Measurements from ENCODE around the gene GPR84. TPM values are rescaled to one million over a fixed set of nuclear protein-coding genes. Genes with fewer than 3 reads are reported as not detected.

The GPR84 gene
- total and polyA plus RNA-seq, 10 of the 15 experiments (the other 5 are each of a cell fraction or from before 2014, with no cell fraction given) = 0.37 to 4.7 (median 2.6) TPM

DNA sequence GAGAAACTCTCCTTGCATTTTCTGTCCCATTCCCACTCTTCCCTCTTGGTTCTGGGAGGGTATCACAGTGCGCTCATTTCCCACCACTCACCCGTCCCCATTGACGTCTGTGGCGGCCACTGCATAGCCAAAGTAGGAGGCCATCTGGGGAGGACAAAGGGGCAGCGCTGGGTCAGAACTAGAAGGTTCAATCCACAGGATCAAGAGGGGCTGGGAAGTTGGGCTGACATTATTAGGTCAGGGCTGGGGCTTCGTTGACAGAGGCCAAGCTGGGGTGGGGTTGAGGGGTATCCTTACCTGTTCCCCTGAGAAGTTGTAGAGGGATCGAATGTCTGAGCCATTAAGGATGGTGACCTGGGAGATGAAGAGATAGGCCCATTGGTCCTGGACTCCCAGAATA lies 41.3 kb upstream of the GPR84 start:
- H3K4me3 ChIP-seq = no peak overlapping the region
- ChIA-PET SMC1A (ENCODE audit: uncharacterized antibody, unreplicated experiment) (interaction anchor here (1.0 to 12.3 kb wide), 2 partner anchors 9 to 32 kb away, joined by 3 to 469 read pairs; no protein-coding TSS in a partner anchor), POLR2A (interaction anchor here (0.6 kb wide), 1 partner anchor 100 kb away, joined by 3 read pairs; no protein-coding TSS in a partner anchor), RAD21 (ENCODE audit: unreplicated experiment) (no interaction called here), CTCF (interaction anchor here (0.5 to 12.3 kb wide), 4 partner anchors 9 to 1896 kb away, joined by 3 to 1071 read pairs (median 129); partner anchors contain the start of gene ITGA5)
- no peaks in the 10 kb centered on the region for H4K20me1 ChIP-seq (ENCODE audit: control insufficient read depth, insufficient read depth)
- BruUV-seq (replicated peaks) = no TSS peak
- DNase-seq (ENCODE audit: low read depth, low spot score) (no peak), FAIRE-seq (no peak), ATAC-seq (no peak)
- H3K27me3 ChIP-seq (replicated peaks in 1 of 2; ENCODE audit: control insufficient read depth in 2 of 2, insufficient read depth in 2 of 2, low read length in 1 of 2) = no peaks in the 10 kb centered on the region; a peak in 1 of 4 replicates
- no peak overlapping the region for H3K4me2 ChIP-seq (ENCODE audit: control insufficient read depth, insufficient read depth)
- no peaks in the 10 kb centered on the region for H3K36me3 ChIP-seq (ENCODE audit: control insufficient read depth in 2 of 2, insufficient read depth in 2 of 2, low read length in 1 of 2)
- WGBS (ENCODE audit: insufficient coverage, insufficient replicate concordance, low lambda C conversion rate, missing lambda C conversion rate) = 53% methylated on average over 7 of the region's 7 CpGs
- intact Hi-C loops (cut with micrococcal nuclease; ENCODE audit: unreplicated experiment) = no loop called here
- no peak overlapping the region for H3K9ac ChIP-seq (ENCODE audit: control insufficient read depth, insufficient read depth, low read length)
- H3K9me3 ChIP-seq (replicated peaks; ENCODE audit: control insufficient read depth, insufficient read depth, low read length) = no peaks in the 10 kb centered on the region
- no peaks in the 10 kb centered on the region for H3K79me2 ChIP-seq (ENCODE audit: control insufficient read depth, insufficient read depth, low read length)
- in situ Hi-C loops (cut with MboI) = no loop called here
- H3K4me1 ChIP-seq (ENCODE audit: control insufficient read depth, insufficient read depth, low read length) = no peaks in the 10 kb centered on the region
- no peak overlapping the region for H2AFZ ChIP-seq (ENCODE audit: control insufficient read depth, low read depth, low read length)
- H3K27ac ChIP-seq (ENCODE audit: control insufficient read depth, insufficient read depth) = no peak overlapping the region
- TF ChIP-seq ASH2L (IDR thresholded peaks at IDR 0.05; ENCODE audit: borderline replicate concordance, low read depth) = no peak
- no peak for TF ChIP-seq EP300 (IDR thresholded peaks at IDR 0.05; ENCODE audit: borderline replicate concordance in 1 of 2, control insufficient read depth in 1 of 2, low read depth in 2 of 2, low read length in 2 of 2)
- TF ChIP-seq BMI1 (IDR thresholded peaks at IDR 0.05; ENCODE audit: borderline replicate concordance) = no peak
- TF ChIP-seq, protein P1, sequence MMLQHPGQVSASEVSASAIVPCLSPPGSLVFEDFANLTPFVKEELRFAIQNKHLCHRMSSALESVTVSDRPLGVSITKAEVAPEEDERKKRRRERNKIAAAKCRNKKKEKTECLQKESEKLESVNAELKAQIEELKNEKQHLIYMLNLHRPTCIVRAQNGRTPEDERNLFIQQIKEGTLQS (IDR thresholded peaks at IDR 0.05; ENCODE audit: borderline replicate concordance, extremely low read depth, low read depth, low read length) = no peak
- TF ChIP-seq FOXM1 (IDR thresholded peaks at IDR 0.05; ENCODE audit: low read depth, low read length) = no peak
- no peak for TF ChIP-seq CHD4 (IDR thresholded peaks at IDR 0.05)
- TF ChIP-seq RAD51 (IDR thresholded peaks at IDR 0.05) = no peak
- TF ChIP-seq ATF2 (IDR thresholded peaks at IDR 0.05; ENCODE audit: low read length) = no peak
- no peak for TF ChIP-seq NR2C1 (IDR thresholded peaks at IDR 0.05)
- TF ChIP-seq FOS (IDR thresholded peaks at IDR 0.05; ENCODE audit: borderline replicate concordance, extremely low read depth, insufficient read length) = no peak
- TF ChIP-seq TCF3 (IDR thresholded peaks at IDR 0.05; ENCODE audit: borderline replicate concordance, insufficient read depth, low read depth, low read length) = no peak
- TF ChIP-seq, protein P2, sequence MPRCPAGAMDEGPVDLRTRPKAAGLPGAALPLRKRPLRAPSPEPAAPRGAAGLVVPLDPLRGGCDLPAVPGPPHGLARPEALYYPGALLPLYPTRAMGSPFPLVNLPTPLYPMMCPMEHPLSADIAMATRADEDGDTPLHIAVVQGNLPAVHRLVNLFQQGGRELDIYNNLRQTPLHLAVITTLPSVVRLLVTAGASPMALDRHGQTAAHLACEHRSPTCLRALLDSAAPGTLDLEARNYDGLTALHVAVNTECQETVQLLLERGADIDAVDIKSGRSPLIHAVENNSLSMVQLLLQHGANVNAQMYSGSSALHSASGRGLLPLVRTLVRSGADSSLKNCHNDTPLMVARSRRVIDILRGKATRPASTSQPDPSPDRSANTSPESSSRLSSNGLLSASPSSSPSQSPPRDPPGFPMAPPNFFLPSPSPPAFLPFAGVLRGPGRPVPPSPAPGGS (IDR thresholded peaks at IDR 0.05; ENCODE audit: borderline replicate concordance, insufficient read depth, low read depth, low read length, poor library complexity, severe bottlenecking) = no peak
- no peak for TF ChIP-seq HCFC1 (IDR thresholded peaks at IDR 0.05; ENCODE audit: low read length)

All from GM12878 (cell line).